T-helper 1 cell treated with Interleukin-12 subunit alpha and Interleukin-12 subunit beta and Interleukin-4 antibody, amounts not matched to agents 30 μg/mL and 1 μg/mL, for 36 hours (primary cell): ENCODE results near the gene TBC1D12.

Experiments used
- H3K27ac Mint-ChIP-seq: one replicate; pipeline ENCODE4 v1.8.0; 2021; ENCODE audit warnings: mild to moderate bottlenecking, mixed read lengths
- H3K27me3 Mint-ChIP-seq: one replicate; pipeline ENCODE4 v1.8.0; 2021; ENCODE audit warnings: low read depth, mixed read lengths
- H3K36me3 Mint-ChIP-seq: one replicate; pipeline ENCODE4 v1.8.0; 2021; ENCODE audit warnings: low read depth, mixed read lengths
- H3K4me1 Mint-ChIP-seq: one replicate; pipeline ENCODE4 v1.8.0; 2021; ENCODE audit warnings: low read depth, mixed read lengths
- H3K4me3 Mint-ChIP-seq: one replicate; pipeline ENCODE4 v1.8.0; 2021; ENCODE audit warnings: mild to moderate bottlenecking, moderate library complexity, mixed read lengths
- H3K9me3 Mint-ChIP-seq: one replicate; pipeline ENCODE4 v1.8.0; 2021; ENCODE audit warnings: mixed read lengths

TBC1D12 gene

GRCh38 chr10:94420516-94420915, 18.2 kb downstream of the TBC1D12 start:
- H3K9me3 Mint-ChIP-seq, result peaks cover 5% of the 10 kb centered on the region
- no peaks in the 10 kb centered on the region for H3K36me3 Mint-ChIP-seq
- H3K27ac Mint-ChIP-seq, result no peak overlapping the region
- no peak overlapping the region for H3K4me3 Mint-ChIP-seq
- H3K4me1 Mint-ChIP-seq, result no peaks in the 10 kb centered on the region
- peaks cover 3% of the 10 kb centered on the region for H3K27me3 Mint-ChIP-seq

DNA sequence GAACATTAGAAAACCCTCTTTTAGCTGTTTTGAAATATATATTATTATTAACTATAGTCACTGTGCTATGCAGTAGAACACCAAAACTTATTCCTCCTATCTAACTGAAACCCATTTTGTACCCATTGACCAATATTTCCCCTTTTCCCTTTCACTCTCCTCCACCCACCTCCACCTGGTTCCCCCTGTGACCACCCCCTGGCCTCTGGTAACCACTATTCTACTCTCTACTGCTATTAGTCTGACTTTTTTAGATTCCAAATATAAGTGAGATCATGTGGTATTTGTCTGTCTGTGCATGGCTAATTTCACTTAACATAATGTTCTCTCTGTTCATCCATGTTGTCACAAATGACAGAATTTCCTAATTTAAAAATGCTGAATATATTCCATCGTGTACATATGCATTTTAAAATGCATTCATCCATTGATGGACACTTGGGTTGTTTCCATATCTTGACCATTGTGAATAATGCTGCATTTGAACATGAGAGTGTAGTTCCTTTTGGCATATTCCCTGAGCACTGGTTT, 18.7 kb downstream of the TBC1D12 start:
- Mint-ChIP-seq H3K4me3 (no peak overlapping the region), H3K27ac (no peak overlapping the region), H3K9me3 (peaks cover 5% of the 10 kb centered on the region), H3K27me3 (peaks cover under 1% of the 10 kb centered on the region), H3K4me1 (no peaks in the 10 kb centered on the region), H3K36me3 (no peaks in the 10 kb centered on the region)

GRCh38 chr10:94423627-94424026, 21.3 kb downstream of the TBC1D12 start:
- H3K27ac Mint-ChIP-seq, result no peak overlapping the region
- no peaks in the 10 kb centered on the region for H3K4me1 Mint-ChIP-seq
- H3K27me3 Mint-ChIP-seq, result no peaks in the 10 kb centered on the region
- no peak overlapping the region for H3K4me3 Mint-ChIP-seq
- H3K9me3 Mint-ChIP-seq, result peaks cover 11% of the 10 kb centered on the region
- no peaks in the 10 kb centered on the region for H3K36me3 Mint-ChIP-seq

DNA sequence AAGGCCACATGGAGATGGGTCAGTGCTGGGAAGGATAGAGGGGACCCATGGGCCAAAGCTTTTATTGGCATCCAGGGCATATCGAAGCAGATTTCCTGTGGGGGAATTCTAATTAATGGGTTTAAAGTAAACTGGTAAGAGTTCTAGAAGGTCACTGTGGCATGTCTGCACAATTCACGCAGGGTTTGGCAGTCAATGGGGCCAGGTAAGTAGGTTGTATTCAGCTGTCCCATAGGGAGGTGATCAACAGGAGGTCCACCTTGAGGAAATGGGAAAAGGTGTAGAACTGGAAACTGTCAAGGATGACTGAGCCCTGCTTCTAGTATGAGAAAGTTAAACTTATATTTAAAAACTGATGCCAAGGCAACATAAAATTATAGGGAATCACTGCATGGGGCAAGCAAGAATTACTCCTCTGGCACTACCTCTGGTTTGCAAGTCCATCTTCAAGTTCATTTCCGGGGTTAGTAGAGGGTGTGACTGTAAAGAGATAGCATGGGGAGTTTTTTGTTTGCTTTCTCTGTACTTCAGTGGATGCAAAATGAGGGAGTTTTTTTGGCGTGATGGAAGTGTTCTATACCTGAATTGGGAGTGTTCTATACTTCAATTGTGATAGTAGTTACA, 22.5 kb downstream of the TBC1D12 start:
- Mint-ChIP-seq H3K9me3 (peaks cover 11% of the 10 kb centered on the region), H3K36me3 (no peaks in the 10 kb centered on the region), H3K4me1 (no peaks in the 10 kb centered on the region), H3K4me3 (no peak overlapping the region), H3K27me3 (no peaks in the 10 kb centered on the region), H3K27ac (no peak overlapping the region)

DNA sequence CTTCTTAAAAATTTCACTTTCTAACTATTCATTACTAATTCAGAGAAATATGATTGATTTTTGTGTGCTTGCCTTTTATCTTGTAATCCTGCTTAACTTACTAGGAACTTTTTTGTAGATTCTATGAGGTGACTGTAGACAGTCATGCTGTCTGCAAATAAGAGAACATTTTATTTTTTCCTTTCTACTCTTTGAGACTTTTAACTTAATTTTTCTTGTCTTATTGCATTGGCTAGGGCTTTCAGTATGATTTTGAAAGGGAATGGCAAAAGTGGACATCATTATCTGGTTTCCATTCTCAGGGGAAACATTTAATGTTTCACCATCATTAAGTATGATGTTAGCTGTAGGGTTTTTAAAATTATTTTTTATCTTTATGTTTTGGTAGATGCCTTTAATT, 23.6 kb downstream of the TBC1D12 start:
- Mint-ChIP-seq H3K9me3 (peaks cover 11% of the 10 kb centered on the region), H3K4me3 (no peak overlapping the region), H3K27ac (no peak overlapping the region), H3K4me1 (no peaks in the 10 kb centered on the region), H3K36me3 (no peaks in the 10 kb centered on the region), H3K27me3 (peaks cover 4% of the 10 kb centered on the region)

DNA sequence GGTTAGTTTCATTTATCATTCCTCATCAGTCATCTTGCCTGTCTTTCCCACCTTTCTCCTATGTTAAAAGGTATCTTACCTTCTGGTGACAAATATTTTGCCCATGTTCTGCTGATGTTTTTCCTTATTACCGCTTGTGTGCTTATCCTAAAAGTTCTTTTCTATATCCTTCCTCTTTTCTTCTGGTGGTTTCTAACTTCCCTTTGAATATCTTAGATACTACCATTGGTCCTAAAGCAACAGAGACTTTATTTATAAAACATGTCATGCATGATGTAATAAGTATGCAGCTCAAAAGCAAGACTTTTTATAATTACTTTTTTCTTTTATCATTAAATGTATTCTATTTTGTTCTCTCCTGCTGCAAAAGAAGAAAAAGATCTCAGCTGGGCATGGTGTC, 24.8 kb downstream of the TBC1D12 start:
- no peak overlapping the region for H3K27ac Mint-ChIP-seq
- peaks cover 4% of the 10 kb centered on the region for H3K27me3 Mint-ChIP-seq
- H3K9me3 Mint-ChIP-seq, result peaks cover 11% of the 10 kb centered on the region
- no peak overlapping the region for H3K4me3 Mint-ChIP-seq
- H3K36me3 Mint-ChIP-seq, result no peaks in the 10 kb centered on the region
- H3K4me1 Mint-ChIP-seq, result no peaks in the 10 kb centered on the region

DNA sequence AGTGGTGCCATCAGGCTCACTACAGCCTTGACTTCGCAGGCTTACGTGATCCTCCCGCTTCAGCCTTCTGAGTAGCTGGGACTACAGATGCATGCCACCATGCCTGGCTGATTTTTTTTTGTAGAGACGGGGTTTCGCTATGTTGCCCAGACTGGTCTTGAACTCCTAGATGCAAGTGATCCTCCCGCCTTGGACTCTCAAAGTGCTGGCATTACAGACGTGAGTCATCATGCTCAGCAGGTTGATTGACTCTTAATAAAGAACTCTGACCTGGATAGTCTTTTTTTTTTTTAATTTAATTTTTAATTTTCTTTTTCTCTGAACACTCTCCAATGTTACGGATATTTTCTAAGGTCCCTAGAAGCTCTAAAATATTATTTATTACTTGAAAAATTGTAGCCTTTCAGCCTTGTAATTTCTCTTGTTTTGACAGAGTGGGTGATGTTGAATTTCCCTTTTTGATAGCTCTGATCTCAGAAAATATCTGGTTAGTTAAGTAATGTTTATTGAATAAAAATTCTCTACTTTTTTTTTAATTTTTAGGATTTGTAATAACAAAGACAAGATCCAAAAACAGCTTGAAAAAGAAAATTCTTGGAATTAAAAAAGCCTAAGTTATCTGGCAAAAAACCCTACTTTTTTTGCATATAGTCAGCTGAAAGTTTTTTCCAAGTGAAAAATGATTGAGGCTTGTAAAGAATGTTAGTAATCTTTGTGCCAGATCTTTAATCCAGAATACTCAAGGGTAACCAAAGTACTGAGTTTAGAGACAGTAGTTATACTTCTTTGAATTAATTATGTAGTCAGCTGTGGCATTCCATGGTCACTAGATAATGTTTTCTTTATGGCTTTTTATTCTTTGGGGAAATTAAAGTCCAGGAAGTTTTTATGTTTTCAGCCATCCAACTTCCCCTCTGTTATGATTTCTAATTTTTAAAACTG, 26.7 kb downstream of the TBC1D12 start:
- Mint-ChIP-seq H3K36me3 (no peaks in the 10 kb centered on the region), H3K27ac (no peak overlapping the region), H3K4me1 (no peaks in the 10 kb centered on the region), H3K9me3 (peaks cover 11% of the 10 kb centered on the region), H3K27me3 (peaks cover 4% of the 10 kb centered on the region), H3K4me3 (no peak overlapping the region)

- no peaks in the 10 kb centered on the region for H3K36me3 Mint-ChIP-seq
- no peak overlapping the region for H3K4me3 Mint-ChIP-seq
- H3K4me1 Mint-ChIP-seq, result no peaks in the 10 kb centered on the region
- H3K27ac Mint-ChIP-seq, result no peak overlapping the region
- peaks cover 4% of the 10 kb centered on the region for H3K27me3 Mint-ChIP-seq
- peaks cover 5% of the 10 kb centered on the region for H3K9me3 Mint-ChIP-seq
Observed at GRCh38 chr10:94430701-94431100, 28.4 kb downstream of the TBC1D12 start.

GRCh38 chr10:94432443-94432842, 30.1 kb downstream of the TBC1D12 start:
- peaks cover 4% of the 10 kb centered on the region for H3K27me3 Mint-ChIP-seq
- no peaks in the 10 kb centered on the region for H3K9me3 Mint-ChIP-seq

GRCh38 chr10:94439275-94439861, 37.0 kb downstream of the TBC1D12 start:
- Mint-ChIP-seq H3K27ac (no peak overlapping the region), H3K4me3 (no peak overlapping the region), H3K9me3 (no peaks in the 10 kb centered on the region), H3K27me3 (no peaks in the 10 kb centered on the region), H3K4me1 (no peaks in the 10 kb centered on the region), H3K36me3 (no peaks in the 10 kb centered on the region)

More at GRCh38 chr10:94432443-94432842, 30.1 kb downstream of the TBC1D12 start:
- H3K27ac Mint-ChIP-seq, result no peak overlapping the region
- H3K36me3 Mint-ChIP-seq, result no peaks in the 10 kb centered on the region
- H3K4me3 Mint-ChIP-seq, result no peak overlapping the region
- H3K4me1 Mint-ChIP-seq, result no peaks in the 10 kb centered on the region

DNA sequence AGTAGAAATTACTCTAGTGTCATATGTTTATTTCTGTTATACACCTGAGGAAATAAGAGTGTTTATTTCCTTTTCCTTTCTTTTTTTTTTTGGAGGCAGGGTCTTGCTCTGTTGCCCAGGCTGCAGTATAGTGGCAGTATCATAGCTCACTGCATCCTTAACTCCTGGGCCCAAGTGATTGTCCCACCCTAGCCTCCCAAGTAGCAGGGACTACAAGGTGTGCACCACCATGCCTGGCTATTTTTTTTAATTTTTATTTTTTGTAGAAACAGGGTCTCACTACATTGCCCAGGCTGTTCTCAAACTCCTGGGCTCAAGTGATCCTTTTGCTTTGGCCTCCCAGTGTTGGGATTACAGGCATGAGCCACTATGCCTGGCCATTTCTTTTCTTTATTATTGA, 37.8 kb downstream of the TBC1D12 start:
- Mint-ChIP-seq H3K9me3 (no peaks in the 10 kb centered on the region), H3K27me3 (no peaks in the 10 kb centered on the region), H3K4me3 (no peak overlapping the region), H3K27ac (no peak overlapping the region), H3K36me3 (no peaks in the 10 kb centered on the region), H3K4me1 (no peaks in the 10 kb centered on the region)

GRCh38 chr10:94443047-94443446, 40.7 kb downstream of the TBC1D12 start:
- no peaks in the 10 kb centered on the region for H3K9me3 Mint-ChIP-seq
- H3K36me3 Mint-ChIP-seq, result no peaks in the 10 kb centered on the region
- H3K4me1 Mint-ChIP-seq, result no peaks in the 10 kb centered on the region
- H3K27me3 Mint-ChIP-seq, result no peaks in the 10 kb centered on the region
- no peak overlapping the region for H3K4me3 Mint-ChIP-seq
- no peak overlapping the region for H3K27ac Mint-ChIP-seq

GRCh38 chr10:94443549-94443948, 41.2 kb downstream of the TBC1D12 start:
- Mint-ChIP-seq H3K27me3 (no peaks in the 10 kb centered on the region), H3K4me3 (no peak overlapping the region), H3K36me3 (no peaks in the 10 kb centered on the region), H3K4me1 (no peaks in the 10 kb centered on the region), H3K27ac (no peak overlapping the region), H3K9me3 (no peaks in the 10 kb centered on the region)

DNA sequence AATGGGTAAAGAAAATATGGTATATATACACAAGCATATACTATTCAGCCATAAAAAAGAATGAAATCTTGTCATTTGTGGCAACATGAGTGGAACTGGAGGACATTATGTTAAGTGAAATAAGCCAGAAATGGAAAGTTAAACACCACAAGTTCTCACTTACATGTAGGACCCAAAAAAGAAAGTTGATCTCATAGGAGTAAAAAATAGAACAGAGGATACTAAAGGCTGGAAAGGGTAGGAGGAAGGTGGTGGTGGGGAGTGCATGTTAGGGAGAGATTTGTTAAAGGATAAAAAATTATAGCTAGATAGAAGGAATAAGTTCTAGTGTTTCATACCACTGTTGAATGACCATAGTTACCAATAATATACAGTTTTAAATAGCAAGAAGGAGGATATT, 48.4 kb downstream of the TBC1D12 start:
- Mint-ChIP-seq H3K36me3 (no peaks in the 10 kb centered on the region), H3K27me3 (peaks cover 3% of the 10 kb centered on the region), H3K4me3 (no peak overlapping the region), H3K9me3 (no peaks in the 10 kb centered on the region), H3K4me1 (no peaks in the 10 kb centered on the region), H3K27ac (no peak overlapping the region)
